ENCODE measurements around the gene RAI1. TPM values are rescaled to one million over a fixed set of nuclear protein-coding genes. Genes with fewer than 3 reads are reported as not detected.
A peak's percentile ranks its signal among the peaks of the same experiment; 100 is the strongest.
"Not testable (repeated sequence)": the region's sequence is repeated elsewhere in the genome, so short reads cannot be mapped to it uniquely, and the experiment has no call there.

Gene RAI1
- polyA plus RNA-seq, 1 donor = 20.1 TPM

DNA sequence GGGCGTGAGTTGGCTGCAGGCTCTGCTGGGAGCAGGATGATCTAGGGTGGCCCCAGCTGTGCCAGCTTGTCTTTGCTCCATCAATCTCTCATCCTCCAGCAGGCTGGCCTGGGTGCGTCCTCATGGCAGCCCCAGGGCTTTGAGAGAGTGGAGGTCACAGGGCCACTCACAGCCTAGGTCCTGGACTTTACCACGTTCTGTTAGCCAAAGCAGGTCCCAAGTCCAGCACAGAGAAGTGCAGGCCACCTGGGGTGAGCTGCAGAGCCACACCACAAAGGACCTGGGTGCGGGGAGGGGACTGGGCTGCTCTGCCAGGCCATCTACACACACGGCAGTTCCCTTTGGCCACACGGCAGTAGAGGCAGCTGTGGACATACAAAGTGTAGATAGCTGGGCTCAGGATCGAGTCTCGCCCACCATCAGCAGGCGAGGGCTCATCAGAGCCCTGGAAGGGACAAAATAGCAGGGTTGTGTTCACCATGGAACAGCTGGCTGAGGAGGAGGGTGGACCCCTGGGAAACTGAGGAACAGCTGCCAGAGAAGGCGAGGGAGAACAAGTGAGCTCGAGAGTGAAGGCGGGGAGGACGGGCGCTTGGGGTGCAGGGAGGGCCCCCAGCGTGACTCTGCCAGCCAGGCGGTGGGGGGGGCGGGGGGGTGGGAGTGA, 125.5 kb downstream of the RAI1 start:
- no peak for DNase-seq

DNA sequence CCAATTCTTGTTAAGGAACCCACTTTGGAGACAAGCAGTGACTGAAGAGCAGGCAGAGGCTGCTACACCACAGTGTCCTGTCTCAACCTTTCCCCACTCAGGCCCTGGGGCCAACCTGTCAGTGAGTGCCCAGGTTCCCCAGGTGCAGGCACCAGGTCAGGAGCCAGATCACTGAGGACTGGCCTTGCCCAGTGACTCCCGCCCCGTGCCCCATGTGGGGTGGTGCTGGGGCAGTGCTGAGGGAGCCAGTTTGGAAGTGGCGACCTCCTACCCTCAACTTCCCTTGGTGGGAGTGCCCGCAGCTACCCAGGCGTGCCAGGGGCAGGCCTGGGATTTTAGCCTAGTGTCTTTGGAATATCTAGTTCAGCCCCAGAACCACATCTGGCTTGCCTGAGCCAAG, 126.2 kb downstream of the RAI1 start:
- no peak for DNase-seq

DNA sequence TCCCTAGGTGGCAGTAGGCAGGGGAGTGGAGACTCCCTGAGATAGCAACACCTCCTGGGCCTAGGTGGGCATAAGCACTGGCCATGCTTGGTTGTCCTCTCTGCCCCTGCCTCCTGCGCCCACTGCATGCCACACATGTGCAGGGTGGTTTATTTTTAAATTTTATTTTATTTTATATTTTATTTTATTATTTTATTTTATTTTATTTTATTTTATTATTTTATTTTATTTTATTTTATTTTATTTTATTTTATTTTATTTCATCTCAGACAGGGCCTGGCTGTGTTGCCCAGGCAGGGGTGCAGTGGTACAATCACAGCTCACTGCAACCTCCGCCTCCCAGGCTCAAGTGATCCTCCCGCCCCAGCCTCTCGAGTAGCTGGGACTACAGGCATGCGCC, 126.9 kb downstream of the RAI1 start:
- not testable (repeated sequence) for DNase-seq

DNA sequence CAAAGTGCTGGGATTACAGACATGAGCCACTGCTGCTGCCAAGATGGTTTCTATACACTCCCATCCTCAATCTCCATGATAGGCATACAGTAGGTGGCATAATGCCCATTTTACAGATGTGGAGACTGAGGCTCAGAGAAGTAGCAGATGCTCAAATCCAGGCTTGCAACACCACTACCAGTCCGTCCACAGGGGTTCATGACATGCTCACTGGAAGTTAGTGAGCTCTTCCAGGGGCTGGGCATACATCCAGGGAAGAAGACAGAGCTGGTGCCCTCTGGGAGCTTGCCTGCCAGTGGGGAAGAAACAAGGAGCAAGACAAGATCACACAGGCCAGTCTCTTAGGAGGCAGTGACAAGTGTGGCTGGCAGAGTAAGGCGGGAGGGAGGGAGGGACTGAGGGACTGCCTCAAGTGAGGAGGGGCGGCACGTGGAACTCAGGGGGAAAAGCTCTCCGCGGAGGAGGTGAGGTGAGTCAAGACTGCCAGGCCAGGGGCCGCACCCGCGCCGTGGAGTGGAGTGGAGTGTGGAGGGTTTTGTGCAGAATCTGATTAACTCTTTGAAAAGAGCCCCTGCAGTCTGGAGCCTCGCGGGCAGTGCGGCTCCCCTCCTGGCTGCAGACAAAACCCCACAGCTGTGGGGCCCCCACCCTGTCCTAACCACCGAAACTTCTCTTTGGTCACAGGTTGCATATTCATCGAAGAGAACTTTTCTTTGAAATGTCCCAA, 127.6 kb downstream of the RAI1 start:
- no peak for DNase-seq

DNA sequence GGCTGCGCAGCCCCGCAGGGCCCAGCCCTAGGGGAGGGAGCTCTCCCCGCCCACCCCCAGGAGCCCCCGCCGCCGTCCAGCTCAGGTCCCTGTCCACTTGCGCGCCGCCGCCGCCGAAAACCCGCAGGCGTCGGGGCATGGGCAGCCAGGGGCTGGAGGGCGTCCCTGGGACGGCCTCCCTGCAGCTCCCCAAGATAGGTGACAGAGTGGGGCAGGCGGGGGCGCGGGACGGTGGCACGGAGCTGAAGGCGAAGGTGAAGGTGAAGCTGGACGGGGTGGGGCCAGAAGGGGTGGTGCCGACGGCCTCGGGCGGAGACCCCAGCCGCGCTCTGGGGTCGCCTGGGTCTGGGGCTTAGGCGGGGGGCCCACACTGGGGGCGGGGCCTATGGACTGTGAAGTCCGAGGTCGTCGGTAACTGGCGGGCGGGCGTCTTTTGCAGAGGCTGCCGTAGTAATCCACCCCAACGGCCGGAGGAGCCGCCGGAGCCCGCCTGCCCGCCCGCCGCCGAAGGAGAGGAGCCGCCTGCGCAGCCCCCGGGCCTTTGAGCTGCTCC, 128.3 kb downstream of the RAI1 start:
- no peak for DNase-seq

DNA sequence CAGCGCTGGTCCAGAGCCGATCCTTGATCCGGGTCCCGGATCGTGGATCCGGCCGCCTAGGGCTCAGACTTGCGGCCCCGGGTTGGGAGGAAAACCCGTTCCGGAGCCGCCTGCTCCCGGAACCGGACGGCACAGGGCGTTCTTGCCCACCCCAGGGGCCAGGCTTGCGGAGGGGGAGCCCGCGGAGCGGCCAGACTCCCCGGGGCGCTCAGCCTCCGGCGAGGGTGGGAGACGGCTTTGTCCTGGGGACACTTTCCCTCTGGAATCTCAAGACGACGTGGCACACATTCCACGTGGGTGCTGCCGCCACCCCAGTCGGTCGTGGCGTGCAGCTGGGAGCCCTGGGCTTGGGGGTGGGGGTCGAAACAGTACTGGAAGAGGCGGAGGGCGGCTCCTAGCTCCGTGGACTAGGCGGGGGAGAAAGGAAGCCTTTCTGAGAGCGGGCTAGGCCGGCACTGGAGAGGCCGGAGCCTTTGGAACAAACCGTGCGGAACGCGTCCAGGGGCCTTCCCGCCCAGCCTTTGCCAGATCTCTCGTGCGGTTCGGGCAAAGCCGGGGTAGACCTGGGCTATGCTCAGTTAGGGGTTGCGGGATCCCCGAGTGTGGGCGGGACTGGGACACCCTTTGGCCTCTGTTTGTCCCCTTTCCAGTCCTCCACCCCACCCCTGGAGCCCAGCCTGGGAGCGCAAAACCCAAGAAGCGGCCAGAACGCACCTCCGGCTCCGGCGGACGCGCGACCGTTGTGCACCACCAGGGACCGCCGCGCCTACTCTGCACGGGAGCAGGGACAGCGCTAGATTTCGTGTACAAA, 129.0 kb downstream of the RAI1 start:
- DNase-seq = peak; percentile 87

DNA sequence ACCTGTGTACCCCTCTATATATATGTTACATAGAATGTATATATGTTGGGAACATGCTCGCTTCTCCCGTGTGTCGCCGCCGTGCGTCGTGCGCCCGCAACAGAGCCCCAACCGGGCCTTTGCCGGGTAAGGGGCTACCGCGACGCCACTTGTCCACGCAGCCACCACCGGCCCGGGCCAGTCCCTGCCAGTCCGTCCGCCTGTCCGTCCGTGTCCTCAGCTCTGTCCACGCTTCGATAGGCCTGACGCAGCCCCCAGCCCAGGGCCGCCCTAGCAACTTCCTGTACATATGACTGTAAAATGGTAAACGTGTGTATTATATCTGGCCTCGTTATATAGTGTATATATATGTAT, 129.6 kb downstream of the RAI1 start:
- DNase-seq = no peak

DNA sequence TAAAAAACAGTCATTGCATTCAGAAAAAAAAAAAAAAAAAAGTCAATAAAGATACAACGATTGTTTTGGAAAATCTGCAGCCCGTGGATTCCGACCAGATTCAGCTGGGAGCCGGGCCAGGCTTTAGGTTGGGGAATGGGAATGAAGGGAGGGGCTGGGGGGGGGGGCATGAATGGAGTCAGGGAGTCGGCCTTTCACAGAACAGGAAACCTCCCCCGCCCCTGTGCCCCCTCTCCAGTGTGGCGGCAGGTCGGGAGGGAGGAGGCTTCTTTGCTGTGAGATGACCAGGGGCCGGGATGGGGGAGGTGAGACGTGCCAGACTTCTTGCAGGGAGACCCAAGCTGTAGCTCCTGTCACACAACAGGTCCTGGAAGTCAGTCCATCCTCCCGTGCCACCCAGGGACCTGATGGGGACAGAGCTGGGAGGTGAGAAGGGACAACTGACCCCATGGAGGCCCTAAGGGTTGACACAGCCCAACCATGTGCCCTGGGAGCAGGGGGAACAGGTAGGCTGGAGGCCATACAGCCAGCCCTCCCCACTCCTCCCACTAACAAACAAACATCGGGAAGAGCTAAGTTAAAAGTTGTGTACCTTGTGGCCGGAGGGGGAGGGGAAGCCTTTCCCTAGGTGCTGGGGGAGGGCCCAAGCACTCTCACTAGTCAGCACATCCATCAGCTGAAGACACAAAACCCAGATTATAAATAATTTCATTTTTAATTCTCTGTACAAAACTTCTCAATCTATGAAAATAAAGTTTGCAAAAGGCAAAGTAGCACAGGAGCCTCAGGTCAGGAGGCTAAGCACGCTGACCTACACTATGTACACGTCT, 130.3 kb downstream of the RAI1 start:
- peak; percentile 73 for DNase-seq

DNA sequence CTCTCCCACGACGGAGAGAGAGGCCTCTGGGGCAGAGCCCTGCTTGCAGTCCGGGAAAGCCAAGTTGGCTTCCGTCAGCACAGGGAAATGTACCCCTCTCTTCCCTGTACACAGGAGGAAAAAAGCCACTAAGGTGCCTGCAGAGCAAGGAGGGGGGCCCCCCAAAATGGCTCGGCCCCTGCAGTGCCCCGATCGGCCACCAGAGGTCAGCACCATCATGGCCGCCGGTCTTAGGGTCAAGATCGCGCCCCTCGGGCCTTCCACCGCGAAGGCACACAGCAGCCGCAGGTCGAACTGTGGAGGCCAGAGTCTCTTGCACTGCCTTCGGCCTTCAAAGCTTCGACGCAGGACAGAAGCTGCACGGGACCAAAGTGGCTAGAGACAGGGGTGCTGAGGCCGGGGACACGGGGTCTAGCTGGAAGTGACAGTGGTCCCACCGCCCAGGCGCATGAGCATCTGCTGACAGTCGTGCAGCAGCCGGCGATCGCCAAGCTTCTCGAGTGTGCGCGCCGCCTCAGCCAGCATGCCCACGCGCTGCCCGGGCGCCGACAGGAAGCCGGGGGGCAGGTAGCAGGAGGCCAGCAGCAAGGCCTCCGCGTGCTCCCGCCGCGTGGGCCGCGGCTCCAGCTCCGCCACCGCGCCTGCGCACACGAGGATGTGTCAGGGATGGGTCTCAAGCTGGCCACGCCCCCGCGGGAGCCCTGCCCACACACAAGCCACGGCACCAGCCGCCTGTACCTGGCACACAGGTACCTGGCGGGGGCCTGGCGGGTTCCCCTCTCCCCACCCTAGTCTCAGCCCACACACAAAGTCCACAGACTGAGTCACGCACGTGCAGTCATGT, 131.2 kb downstream of the RAI1 start:
- DNase-seq = peak; percentile 71

DNA sequence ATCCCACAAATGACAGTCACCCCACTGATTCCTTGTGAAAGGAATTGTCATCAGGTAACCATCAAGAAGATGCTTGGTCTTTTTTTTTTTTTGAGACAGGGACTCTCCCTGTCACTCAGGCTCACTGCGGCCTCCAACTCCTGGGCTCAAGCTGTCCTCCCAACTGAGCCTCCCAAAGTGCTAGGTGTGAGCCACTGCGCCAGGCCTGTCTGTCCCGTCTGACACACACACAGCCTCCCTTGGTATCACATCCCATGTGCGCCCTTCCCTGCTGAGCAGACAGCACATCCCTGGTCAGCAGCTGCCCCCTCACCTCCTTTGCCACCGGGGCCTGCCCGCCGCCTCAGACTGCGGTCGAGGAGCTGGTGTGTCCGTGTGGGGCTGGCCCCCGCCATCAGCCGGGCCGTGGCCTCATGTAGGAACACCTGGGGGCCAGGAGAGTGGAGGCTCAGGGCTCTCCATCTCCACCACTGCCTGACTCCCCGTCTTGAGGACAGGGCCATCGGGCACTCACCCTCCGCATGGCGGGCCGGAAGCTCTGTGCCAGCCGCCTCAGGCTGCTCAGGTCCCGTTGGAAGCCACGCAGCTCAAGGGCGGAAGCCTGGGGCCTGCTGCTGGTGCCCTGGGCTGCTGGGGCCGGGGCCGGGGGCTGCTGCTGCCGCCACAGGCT, 131.9 kb downstream of the RAI1 start:
- DNase-seq = no peak

DNA sequence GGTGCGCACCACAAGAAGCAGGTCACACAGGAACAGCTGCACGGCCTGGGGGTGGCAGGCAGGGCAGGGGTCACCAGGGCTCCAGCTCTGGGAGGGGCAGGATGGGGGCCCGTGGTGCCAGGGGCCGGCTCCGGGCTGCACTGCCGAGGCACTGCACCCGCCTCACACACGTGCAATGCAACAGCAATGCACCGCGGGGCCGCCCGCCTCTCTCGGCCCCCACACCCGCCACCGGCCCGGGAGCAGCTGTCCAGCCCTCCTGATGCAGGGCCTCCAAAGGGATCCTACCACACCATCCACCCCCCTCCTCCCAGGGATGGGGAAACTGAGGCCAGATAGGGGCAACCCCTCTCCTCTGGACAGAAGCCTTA, 132.5 kb downstream of the RAI1 start:
- DNase-seq = no peak

DNA sequence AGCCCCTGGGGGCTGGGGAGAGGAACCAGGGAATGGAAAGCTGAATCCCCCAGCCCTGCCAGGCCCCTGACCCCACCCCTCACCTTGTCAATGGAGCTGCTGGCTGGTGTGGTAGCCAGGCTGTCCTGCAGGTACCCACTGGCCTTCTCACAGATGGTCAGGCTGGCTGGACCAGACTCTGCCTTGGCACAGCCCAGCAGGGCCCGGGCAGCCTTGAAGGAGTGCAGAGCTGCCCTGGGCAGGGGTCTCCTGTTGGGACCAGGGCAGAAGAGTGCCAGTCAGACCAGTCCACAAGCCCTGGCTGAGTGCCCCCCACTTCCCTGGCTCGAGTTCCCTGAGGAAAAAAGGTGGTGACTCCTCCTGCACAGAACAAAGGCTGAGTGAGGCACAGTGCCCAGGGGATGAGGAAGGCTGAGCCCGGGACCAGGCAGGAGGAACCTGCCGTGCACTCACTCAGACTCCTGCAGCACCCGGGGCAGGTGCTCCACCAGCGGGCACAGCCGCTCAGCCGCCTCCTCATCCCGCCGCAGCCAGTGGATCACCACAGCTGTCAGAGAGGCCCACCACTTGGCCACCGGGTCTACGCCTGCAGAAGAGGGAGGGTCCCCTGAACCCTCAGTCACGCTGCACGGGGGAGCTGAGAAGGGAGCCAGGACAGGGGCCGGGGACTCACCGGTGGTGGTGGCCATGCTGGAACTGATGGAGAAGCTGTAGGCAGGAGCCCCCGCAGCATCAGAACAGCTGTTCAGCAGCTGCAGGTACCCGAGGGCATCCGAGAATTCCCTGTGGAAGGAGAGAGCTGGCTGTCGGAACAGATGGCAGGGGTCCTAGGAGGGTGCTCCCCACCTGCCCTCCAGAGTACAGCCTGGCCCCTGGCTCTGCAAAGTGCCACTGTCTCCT, 133.2 kb downstream of the RAI1 start:
- no peak for DNase-seq

DNA sequence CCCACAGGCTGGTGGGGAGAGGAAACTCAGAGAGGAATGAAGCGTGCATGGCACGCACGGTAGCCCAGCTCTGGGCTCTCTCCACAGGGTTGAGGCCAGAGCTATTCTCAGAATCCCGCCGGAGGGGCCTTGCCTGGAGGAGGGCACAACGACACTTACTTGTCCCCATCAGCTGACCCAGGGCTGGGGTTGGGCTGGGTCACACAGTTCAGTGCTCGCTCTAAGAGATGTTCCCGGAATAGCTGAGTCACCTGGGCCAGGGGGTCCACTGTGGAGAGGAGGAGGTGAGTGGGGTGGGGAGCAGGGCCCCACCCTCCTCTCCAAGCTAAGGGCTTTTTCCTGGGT, 133.8 kb downstream of the RAI1 start:
- no peak for DNase-seq

DNA sequence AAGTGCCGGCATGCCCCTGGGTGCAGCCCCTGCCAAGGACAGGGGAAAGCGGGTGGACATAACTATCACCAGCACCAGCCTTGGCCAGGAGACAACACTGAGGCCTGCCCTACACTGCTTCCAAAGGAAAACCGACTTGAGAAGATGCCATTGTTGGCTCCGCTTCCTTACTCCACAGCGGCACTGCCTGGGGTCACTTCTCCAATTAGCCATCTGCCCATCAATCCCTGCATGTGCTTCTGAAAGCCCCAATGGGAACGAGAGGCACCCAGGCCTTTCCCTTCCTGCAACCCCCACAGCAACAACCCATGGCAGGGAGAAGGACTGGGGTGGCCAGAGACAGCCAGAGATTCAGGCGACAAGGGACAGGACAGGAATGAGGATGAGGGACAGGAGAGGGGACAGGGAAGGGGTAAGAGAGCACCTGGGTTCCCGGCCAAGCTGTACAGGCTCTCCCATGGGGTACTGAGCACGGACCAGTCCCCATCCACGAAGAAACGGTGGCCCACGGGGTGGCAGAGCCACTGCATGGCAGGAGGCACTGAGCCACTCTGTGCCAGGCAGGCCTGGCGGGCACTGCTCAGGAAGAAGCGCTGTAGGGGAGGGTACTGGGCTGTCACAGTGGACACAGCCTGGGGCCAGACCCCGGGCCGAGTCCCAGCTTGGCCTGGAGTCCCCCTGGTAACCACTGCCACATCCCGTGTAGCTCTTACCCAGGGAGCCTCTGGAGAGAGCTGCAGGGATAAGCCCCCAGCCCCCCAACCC, 134.4 kb downstream of the RAI1 start:
- DNase-seq = no peak

DNA sequence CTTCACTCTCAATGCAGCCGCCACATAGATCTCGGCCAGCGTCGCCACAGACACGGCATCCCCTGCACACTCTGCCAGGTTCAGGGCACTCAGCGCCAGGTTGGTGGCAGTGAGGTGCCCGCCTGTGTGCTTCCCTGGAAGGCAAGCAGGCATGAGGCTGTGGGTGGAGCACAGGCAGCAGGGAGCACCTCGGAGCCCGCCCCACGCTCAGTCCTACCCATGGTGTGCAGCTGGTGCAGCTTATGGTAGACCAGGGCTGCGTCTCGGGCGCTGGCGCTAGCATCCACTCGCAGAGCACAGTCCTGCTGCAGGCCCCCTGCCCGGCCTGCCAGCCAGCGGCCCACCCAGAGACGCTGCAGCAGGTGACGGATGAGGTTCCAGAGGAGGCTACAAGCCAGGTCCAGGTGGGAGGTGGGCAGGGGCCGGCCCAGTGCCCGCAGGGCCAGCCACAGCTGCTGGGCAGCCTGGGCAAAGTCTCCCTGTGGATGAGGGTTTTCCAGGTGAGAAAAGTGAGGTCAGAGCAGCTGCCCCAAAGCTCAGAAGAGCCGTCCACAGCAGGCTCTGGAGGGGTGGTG, 135.1 kb downstream of the RAI1 start:
- DNase-seq = no peak

DNA sequence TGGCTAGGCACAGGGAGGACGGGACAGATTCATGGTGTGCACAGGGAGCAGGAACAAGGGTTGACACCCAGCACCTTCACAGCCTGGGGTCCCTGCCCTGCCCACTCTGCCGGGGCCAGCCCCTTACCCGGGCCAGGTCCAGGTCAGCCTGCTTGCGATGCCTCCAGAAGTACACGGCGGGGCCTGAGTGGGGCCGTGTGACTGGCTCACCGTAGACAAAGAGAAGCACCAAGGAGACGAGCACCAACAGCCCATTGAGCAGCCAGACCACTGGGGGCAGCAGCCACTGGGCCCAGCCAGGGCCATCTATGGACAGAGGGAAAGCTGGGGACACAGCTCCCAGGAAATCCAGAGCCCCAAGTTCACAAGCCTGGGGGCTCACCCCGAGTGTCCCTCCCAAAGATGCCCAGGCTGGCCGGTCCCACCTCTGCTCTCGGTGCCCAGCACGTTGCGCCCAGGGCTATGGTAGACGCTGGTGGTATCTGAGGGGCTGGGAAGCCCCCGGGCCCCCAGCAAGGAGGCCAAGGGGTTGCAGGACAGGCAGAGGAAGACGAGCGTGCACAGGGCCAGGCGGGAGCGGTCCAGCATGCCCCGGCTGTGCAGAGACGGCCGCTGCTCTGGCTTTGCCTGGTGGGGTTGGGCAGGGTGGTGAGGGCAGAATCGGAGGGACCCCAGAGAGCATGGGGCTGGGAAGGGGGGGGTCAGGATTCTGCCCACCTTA, 135.7 kb downstream of the RAI1 start:
- no peak for DNase-seq

DNA sequence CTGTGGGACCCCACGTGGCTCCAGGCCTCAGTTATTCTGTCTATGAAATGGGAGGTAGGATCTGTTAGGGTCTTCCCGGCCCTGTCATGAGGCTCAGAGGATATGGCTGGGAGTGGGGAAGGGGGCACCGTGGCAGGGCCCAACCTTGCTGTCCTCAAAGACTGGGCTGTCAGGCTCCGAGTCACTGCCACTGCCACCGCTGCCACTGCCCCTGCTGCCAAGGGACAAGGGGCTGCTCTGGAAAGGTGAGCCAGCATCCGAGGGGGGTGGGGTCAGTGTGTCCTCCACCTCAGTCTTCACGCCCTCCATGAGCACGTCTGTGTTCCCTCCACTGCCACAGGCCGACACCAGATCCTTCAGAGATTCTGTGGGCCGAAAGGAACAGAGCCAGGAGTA, 136.3 kb downstream of the RAI1 start:
- DNase-seq = no peak

DNA sequence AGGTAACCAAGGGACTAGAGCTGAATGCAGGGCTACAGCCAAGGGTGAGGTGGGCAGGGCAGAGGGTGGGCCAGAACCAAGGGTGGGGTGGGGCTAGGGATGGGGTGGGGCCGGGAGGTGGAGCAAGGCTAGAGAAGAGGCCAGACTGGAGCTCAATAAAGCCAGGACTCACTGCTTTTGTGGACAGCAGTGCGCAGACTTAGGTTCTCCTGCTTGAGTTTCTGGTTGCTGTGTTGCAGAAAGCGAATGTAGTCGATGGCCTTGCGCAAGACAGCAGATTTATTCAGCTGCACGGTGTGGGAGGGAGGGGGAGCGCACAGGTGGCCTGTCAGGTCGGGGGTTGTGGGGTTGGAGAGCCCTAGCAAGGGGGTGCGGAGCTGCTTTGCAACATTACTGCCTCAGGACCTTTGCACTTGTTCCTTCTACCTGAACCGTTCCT, 136.8 kb downstream of the RAI1 start:
- no peak for DNase-seq
